ENCODE data around the gene DEFB124.

DEFB124 gene

GRCh38 chr20:31500527-31500926, 25.6 kb upstream of the DEFB124 start (continued):
- no peak for TF ChIP-seq ZNF518A (tag by site-specific recombination; conservative IDR thresholded peaks at IDR 0.05; ENCODE audit: low read depth)

GRCh38 chr20:31497838-31498540, 23.1 kb upstream of the DEFB124 start:
- Histone ChIP-seq H3K9me3 (ENCODE audit: control insufficient read depth, insufficient read depth, low read depth, low read length) (no peaks in the 10 kb centered on the region), H3K27ac (ENCODE audit: extremely low read depth, low read depth, low read length) (no peak overlapping the region), H3K4me1 (ENCODE audit: control insufficient read depth, insufficient read depth, low read length) (0 out of 2 replicates have a peak, but pooled peaks cover 2% of the 10 kb centered on the region), H3K36me3 (ENCODE audit: control insufficient read depth in 2 of 2, insufficient read depth in 1 of 2, low read length in 2 of 2) (no peaks in the 10 kb centered on the region), H3K4me3 (ENCODE audit: low read depth, low read length) (no peak overlapping the region)
- ChIA-PET POLR2A (no interaction called here), CTCF (interaction anchor here (0.6 to 1.0 kb wide), 3 partner anchors 13 to 137 kb away, joined by 3 read pairs; no protein-coding TSS in a partner anchor)
- TF ChIP-seq ZNF174 (tag by site-specific recombination; IDR thresholded peaks at IDR 0.05) (no peak), ZNF580 (tag by site-specific recombination; IDR thresholded peaks at IDR 0.05) (no peak), ZNF561 (tag by site-specific recombination; IDR thresholded peaks at IDR 0.05; ENCODE audit: borderline replicate concordance) (no peak), ZBTB11 (tag by site-specific recombination; conservative IDR thresholded peaks at IDR 0.05; ENCODE audit: low read depth) (no peak), ZNF138 (tag by site-specific recombination; IDR thresholded peaks at IDR 0.05; ENCODE audit: borderline replicate concordance) (no peak), FEZF1 (tag by site-specific recombination; IDR thresholded peaks at IDR 0.05) (no peak), ZFHX2 (tag by site-specific recombination; conservative IDR thresholded peaks at IDR 0.05) (peak; percentile 54), SETDB1 (IDR thresholded peaks at IDR 0.05; ENCODE audit: insufficient read length, low read length) (no peak), INSM2 (tag by site-specific recombination; IDR thresholded peaks at IDR 0.05) (no peak), ZNF544 (tag by site-specific recombination; IDR thresholded peaks at IDR 0.05) (no peak), ZNF221 (tag by site-specific recombination; IDR thresholded peaks at IDR 0.05; ENCODE audit: borderline replicate concordance) (no peak), ZNF274 (IDR thresholded peaks at IDR 0.05; ENCODE audit: low read length) (no peak), ZNF274 (tag by site-specific recombination; IDR thresholded peaks at IDR 0.05; ENCODE audit: borderline replicate concordance) (no peak), ZNF366 (tag by site-specific recombination; conservative IDR thresholded peaks at IDR 0.05) (no peak), EGR2 (tag by site-specific recombination; IDR thresholded peaks at IDR 0.05; ENCODE audit: low read depth) (peak; percentile 22; the same call in 1 of the 2 replicates)
